ENCODE measurements around the gene AGFG1.
"Not testable (repeated sequence)": the region's sequence is repeated elsewhere in the genome, so short reads cannot be mapped to it uniquely, and the experiment has no call there.

AGFG1 gene

GRCh38 chr2:227595797-227596196, 123.8 kb downstream of the AGFG1 start:
- Histone ChIP-seq H3K9me3 (replicated peaks; ENCODE audit: low read length) (no peaks in the 10 kb centered on the region), H3K9ac (ENCODE audit: low read depth, low read length) (no peak overlapping the region), H3K27me3 (ENCODE audit: control insufficient read depth, insufficient read depth, low read length) (no peaks in the 10 kb centered on the region), H3K4me2 (ENCODE audit: low read length) (no peak overlapping the region), H3K4me3 (ENCODE audit: low read length) (no peak overlapping the region), H3K36me3 (ENCODE audit: insufficient read depth, low read length) (no peaks in the 10 kb centered on the region), H3K4me1 (ENCODE audit: control insufficient read depth, insufficient read depth, low read length) (no peaks in the 10 kb centered on the region)

GRCh38 chr2:227597036-227597435, 125.1 kb downstream of the AGFG1 start:
- H3K9me3 ChIP-seq (replicated peaks; ENCODE audit: low read length), result no peaks in the 10 kb centered on the region
- H3K4me1 ChIP-seq (ENCODE audit: control insufficient read depth, insufficient read depth, low read length), result no peaks in the 10 kb centered on the region
- H3K4me3 ChIP-seq (ENCODE audit: low read length), result no peak overlapping the region
- no peaks in the 10 kb centered on the region for H3K27me3 ChIP-seq (ENCODE audit: control insufficient read depth, insufficient read depth, low read length)
- H3K36me3 ChIP-seq (ENCODE audit: insufficient read depth, low read length), result no peaks in the 10 kb centered on the region
- no peak overlapping the region for H3K4me2 ChIP-seq (ENCODE audit: low read length)
- H3K9ac ChIP-seq (ENCODE audit: low read depth, low read length), result no peak overlapping the region

- Histone ChIP-seq H3K27me3 (ENCODE audit: control insufficient read depth, insufficient read depth, low read length) (no peaks in the 10 kb centered on the region), H3K4me3 (ENCODE audit: low read length) (no peak overlapping the region), H3K4me2 (ENCODE audit: low read length) (no peak overlapping the region), H3K9ac (ENCODE audit: low read depth, low read length) (no peak overlapping the region), H3K36me3 (ENCODE audit: insufficient read depth, low read length) (no peaks in the 10 kb centered on the region), H3K9me3 (replicated peaks; ENCODE audit: low read length) (no peaks in the 10 kb centered on the region), H3K4me1 (ENCODE audit: control insufficient read depth, insufficient read depth, low read length) (no peaks in the 10 kb centered on the region)
These were observed 126.0 kb downstream of the AGFG1 start for GRCh38 chr2:227597998-227598397.

- H3K27me3 ChIP-seq (ENCODE audit: control insufficient read depth, insufficient read depth, low read length); H3K4me2 ChIP-seq (ENCODE audit: low read length); H3K36me3 ChIP-seq (ENCODE audit: insufficient read depth, low read length); H3K4me3 ChIP-seq (ENCODE audit: low read length); H3K9me3 ChIP-seq (replicated peaks; ENCODE audit: low read length); H3K9ac ChIP-seq (ENCODE audit: low read depth, low read length); H3K4me1 ChIP-seq (ENCODE audit: control insufficient read depth, insufficient read depth, low read length): not testable (repeated sequence)
These were observed 127.0 kb downstream of the AGFG1 start, which contains the start of gene SCYGR2 for GRCh38 chr2:227598835-227599503. Gene SCYGR2 (plus strand): TSS chr2:227598893. CDS start chr2:227598893, 0 bp downstream.

- Histone ChIP-seq H3K4me1 (ENCODE audit: control insufficient read depth, insufficient read depth, low read length) (no peaks in the 10 kb centered on the region), H3K9me3 (replicated peaks; ENCODE audit: low read length) (no peaks in the 10 kb centered on the region), H3K4me3 (ENCODE audit: low read length) (no peak overlapping the region), H3K36me3 (ENCODE audit: insufficient read depth, low read length) (no peaks in the 10 kb centered on the region), H3K9ac (ENCODE audit: low read depth, low read length) (no peak overlapping the region), H3K4me2 (ENCODE audit: low read length) (no peak overlapping the region), H3K27me3 (ENCODE audit: control insufficient read depth, insufficient read depth, low read length) (no peaks in the 10 kb centered on the region)
These were observed 130.4 kb downstream of the AGFG1 start for GRCh38 chr2:227602358-227602757.

- no peak overlapping the region for H3K4me2 ChIP-seq (ENCODE audit: low read length)
- H3K9me3 ChIP-seq (replicated peaks; ENCODE audit: low read length), result no peaks in the 10 kb centered on the region
- H3K4me1 ChIP-seq (ENCODE audit: control insufficient read depth, insufficient read depth, low read length), result no peaks in the 10 kb centered on the region
- H3K9ac ChIP-seq (ENCODE audit: low read depth, low read length), result no peak overlapping the region
- no peaks in the 10 kb centered on the region for H3K36me3 ChIP-seq (ENCODE audit: insufficient read depth, low read length)
- H3K4me3 ChIP-seq (ENCODE audit: low read length), result no peak overlapping the region
- no peaks in the 10 kb centered on the region for H3K27me3 ChIP-seq (ENCODE audit: control insufficient read depth, insufficient read depth, low read length)
These were observed 134.5 kb downstream of the AGFG1 start for GRCh38 chr2:227606476-227606875.

GRCh38 chr2:227607941-227608340, 136.0 kb downstream of the AGFG1 start:
- Histone ChIP-seq H3K9ac (ENCODE audit: low read depth, low read length) (no peak overlapping the region), H3K4me3 (ENCODE audit: low read length) (no peak overlapping the region), H3K4me1 (ENCODE audit: control insufficient read depth, insufficient read depth, low read length) (no peaks in the 10 kb centered on the region), H3K27me3 (ENCODE audit: control insufficient read depth, insufficient read depth, low read length) (no peaks in the 10 kb centered on the region), H3K4me2 (ENCODE audit: low read length) (no peak overlapping the region), H3K9me3 (replicated peaks; ENCODE audit: low read length) (no peaks in the 10 kb centered on the region), H3K36me3 (ENCODE audit: insufficient read depth, low read length) (no peaks in the 10 kb centered on the region)

- no peak overlapping the region for H3K9ac ChIP-seq (ENCODE audit: low read depth, low read length)
- no peaks in the 10 kb centered on the region for H3K27me3 ChIP-seq (ENCODE audit: control insufficient read depth, insufficient read depth, low read length)
- no peaks in the 10 kb centered on the region for H3K36me3 ChIP-seq (ENCODE audit: insufficient read depth, low read length)
- H3K4me1 ChIP-seq (ENCODE audit: control insufficient read depth, insufficient read depth, low read length), result no peaks in the 10 kb centered on the region
- H3K9me3 ChIP-seq (replicated peaks; ENCODE audit: low read length), result no peaks in the 10 kb centered on the region
- no peak overlapping the region for H3K4me3 ChIP-seq (ENCODE audit: low read length)
- H3K4me2 ChIP-seq (ENCODE audit: low read length), result no peak overlapping the region
These were observed 136.8 kb downstream of the AGFG1 start for GRCh38 chr2:227608561-227609338.

DNA sequence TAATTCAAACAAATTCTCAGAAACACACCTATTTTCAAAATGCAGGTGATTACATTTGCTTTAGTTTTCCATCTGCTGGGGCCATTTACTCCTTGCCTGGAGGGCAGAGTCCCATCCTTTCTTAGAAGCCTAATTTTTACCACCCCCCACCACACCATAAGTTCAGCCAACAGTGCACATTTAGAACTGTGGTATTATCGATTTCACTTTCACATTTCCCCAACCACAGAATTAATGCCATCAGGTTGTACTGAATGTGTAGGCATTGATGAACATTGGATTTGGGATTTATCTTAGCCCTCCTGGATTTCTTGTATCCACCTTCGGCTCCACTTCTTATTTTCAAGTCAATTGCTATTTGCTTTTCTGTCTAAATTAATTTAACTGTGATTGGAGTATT, 138.2 kb downstream of the AGFG1 start:
- H3K4me1 ChIP-seq (ENCODE audit: control insufficient read depth, insufficient read depth, low read length), result no peaks in the 10 kb centered on the region
- no peaks in the 10 kb centered on the region for H3K36me3 ChIP-seq (ENCODE audit: insufficient read depth, low read length)
- no peak overlapping the region for H3K4me2 ChIP-seq (ENCODE audit: low read length)
- no peaks in the 10 kb centered on the region for H3K9me3 ChIP-seq (replicated peaks; ENCODE audit: low read length)
- no peak overlapping the region for H3K9ac ChIP-seq (ENCODE audit: low read depth, low read length)
- H3K4me3 ChIP-seq (ENCODE audit: low read length), result no peak overlapping the region
- H3K27me3 ChIP-seq (ENCODE audit: control insufficient read depth, insufficient read depth, low read length), result no peaks in the 10 kb centered on the region
